NT2/D1 (cell line): ENCODE measurements around the gene IGF1R.

Experiments
- SUZ12 ChIP-seq: IDR thresholded peaks from 2 replicates; pipeline ENCODE4 v1.6.1; 2011; ENCODE audit not compliant: insufficient read length, insufficient read depth; ENCODE audit errors: extremely low read depth
- ZNF274 ChIP-seq: IDR thresholded peaks from 2 replicates; pipeline ENCODE4 v1.6.1; 2011; ENCODE audit warnings: mild to moderate bottlenecking, low read depth, low read length

- TF ChIP-seq SUZ12 (no peak), ZNF274 (no peak)
Measured at GRCh38 chr15:98683831-98684230, 35.5 kb downstream of the IGF1R start.
